Esophagus muscularis mucosa (tissue), 4 donors: Measurements from ENCODE around the gene GUCA2B.

ENCODE experiments used
- CTCF ChIP-seq, 3 experiments: fragments of 200-600 bp in 2 of 3; fragments of 450-650 bp in 1 of 3; sonication (generic) in 2 of 3; IDR thresholded peaks; one replicate each; pipeline ENCODE4 v1.5.1; 2017 to 2019; ENCODE audit warnings: antibody characterized with exemption in 3 of 3, mild to moderate bottlenecking in 2 of 3, moderate library complexity in 1 of 3
- EP300 ChIP-seq: sonication (generic); formaldehyde crosslinking; IDR thresholded peaks from one replicate; pipeline ENCODE4 v1.6.1; 2017; ENCODE audit warnings: antibody characterized with exemption
- POLR2A ChIP-seq: fragments of 450-650 bp; IDR thresholded peaks from one replicate; pipeline ENCODE4 v1.6.1; 2017; ENCODE audit warnings: antibody characterized with exemption, moderate library complexity, mild to moderate bottlenecking, low read depth
- POLR2AphosphoS5 ChIP-seq, 2 donors: sonication (generic); formaldehyde crosslinking; IDR thresholded peaks; one replicate each; pipeline ENCODE4 v1.6.1; 2017; ENCODE audit warnings: antibody characterized with exemption in 2 of 2

- no peak for TF ChIP-seq CTCF (IDR thresholded peaks at IDR 0.05)
- TF ChIP-seq EP300 = no peak
- no peak for TF ChIP-seq POLR2AphosphoS5 (IDR thresholded peaks at IDR 0.05)
- TF ChIP-seq POLR2A = no peak
Observed at GRCh38 chr1:42122408-42122807, 30.8 kb upstream of the GUCA2B start.
